HG03097 (cell line): ENCODE data around the gene CTNND2.

Source experiments
- ATAC-seq: cut with Tn5 transposase; IDR thresholded peaks from one replicate; pipeline ENCODE4 v1.9.1; 2021; ENCODE audit not compliant: unreplicated experiment, low FRiP score

Gene CTNND2

GRCh38 chr5:11293523-11293922 lies 610.7 kb downstream of the CTNND2 start:
- ATAC-seq = no peak

DNA sequence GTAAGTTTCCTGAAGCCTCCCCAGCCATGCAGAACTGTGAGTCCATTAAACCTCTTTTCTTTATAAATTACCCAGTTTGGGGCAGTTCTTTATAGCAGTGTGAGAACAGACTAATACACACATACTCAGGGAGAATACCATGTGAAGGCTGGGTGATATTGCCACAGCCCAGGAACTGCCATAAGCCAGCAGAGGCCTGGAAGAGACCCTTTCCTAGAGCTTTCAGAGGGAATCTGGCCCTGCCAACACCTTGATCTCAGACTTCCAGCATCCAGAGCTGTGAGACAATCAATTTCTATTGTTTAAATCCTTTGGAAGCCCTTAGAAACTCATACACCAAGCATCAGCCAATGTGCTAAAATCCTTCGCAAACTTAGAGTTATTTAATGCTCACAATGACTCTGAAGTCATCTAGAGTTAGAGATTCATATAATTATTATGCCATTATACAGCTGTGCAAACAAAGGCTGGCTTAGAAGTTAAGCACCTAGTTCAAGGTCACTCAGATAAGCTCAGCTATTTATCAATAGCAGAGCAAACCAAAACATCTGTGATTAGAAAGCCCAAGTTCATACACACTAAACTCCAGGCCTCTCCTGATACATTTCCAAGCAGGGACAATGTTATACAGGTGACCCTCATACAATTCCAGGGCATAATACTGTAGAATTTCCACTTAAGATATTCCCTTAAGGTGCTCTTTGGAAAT lies 611.4 kb downstream of the CTNND2 start:
- ATAC-seq = no peak

DNA sequence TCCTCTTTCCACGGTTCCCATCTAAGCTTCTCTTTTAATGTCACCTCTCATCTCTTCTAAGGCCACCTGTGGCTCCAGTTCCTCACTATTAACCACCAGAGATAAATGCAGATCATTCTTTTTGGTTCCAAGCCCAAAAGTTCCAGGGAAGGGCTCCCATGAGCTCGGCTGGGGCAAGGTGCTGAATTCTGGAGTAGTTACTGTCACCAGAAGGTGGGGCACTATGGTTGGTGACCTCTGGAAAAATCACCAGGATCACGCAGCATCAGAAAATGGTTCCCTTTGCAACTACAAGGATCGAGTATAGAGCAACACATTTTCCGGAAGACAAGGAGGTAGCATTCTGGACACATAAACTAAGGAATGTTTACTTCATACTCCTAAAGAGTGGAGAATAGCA lies 614.5 kb downstream of the CTNND2 start:
- no peak for ATAC-seq

DNA sequence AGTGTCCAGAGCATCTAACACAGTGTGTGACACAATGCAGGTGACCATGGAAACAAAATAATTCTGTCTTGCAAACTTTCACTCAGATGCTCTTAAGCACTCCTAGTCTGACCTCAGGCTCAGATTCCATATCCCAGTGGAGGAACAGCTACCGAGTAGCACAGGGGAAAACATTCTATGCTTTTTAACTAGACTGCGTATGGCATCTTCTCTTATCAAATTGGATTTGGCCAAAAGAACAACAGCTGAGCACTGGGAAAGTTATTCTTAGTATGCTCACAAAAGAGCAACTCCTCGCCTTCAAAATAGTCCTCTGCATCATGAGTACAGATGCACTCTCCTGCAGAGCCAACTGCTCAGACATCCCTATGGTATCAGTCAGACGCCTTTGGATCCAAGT lies 615.0 kb downstream of the CTNND2 start:
- no peak for ATAC-seq

DNA sequence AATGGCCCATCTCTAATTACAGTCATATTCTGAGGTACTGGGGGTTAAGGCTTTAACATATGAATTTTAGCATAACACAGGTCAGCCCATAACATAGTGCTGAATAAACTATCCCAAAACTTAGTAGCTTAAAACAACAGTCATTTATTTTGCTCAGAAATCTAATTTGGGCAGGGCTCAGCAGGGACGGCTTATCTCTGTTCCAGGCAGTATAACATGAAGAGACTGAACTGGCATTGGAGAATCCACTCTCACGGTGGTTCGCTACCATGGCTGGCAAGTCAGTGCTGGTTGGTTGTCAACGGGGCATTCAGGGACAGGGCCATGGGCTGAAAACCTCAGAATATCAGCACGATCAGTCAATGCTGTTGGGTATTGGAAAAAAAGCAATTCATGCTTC lies 622.4 kb downstream of the CTNND2 start:
- no peak for ATAC-seq

DNA sequence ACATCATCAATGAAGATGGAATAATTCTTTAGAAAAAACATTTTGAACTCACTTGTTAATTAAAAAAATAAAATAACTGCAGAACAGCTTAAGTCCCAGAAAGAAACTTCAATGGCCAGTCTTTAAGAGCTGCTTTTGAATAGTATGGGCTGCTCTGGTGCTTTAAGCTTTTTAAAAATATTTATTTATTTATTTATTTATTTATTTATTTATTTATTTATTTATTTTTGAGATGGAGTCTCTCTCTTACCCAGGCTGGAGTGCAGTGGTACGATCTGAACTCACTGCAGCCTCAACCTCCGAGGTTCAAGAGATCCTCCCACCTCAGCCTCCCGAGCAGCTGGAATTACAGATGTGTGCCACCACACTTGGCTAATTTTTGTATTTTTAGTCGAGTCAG lies 626.9 kb downstream of the CTNND2 start:
- ATAC-seq = no peak

DNA sequence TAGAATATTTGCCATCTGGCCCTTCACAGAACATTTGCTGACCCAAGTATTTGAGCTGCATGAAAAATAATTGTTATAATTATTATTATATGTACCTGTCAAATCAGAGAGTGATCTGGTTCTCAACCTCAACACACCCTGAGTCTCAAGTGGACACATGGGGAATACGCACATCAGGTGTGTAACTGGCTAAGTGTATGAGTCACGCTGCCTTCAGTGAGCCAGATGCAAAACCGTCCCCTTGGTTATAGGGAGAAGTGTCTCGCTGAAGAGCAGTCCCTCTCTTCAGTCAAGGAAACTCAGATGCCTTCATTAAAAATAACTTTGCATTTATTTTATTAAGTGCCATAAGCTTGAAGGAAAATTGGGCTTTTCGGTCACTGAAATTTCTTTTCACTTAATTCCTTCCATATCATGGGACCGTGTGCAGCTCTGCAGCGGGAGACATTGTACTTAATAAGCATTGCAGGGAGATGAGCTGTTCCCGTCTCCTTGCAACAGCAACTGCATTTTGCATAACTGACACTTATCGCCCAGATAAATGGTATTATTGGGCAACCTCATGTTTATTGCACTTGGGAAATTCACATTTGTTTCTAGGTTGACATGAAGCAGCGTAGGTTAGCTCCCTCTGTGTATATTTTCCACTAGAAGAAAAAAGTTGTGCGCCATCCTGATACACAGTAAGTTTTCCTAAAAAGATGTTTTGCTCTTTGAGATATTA lies 630.9 kb downstream of the CTNND2 start:
- ATAC-seq = no peak

DNA sequence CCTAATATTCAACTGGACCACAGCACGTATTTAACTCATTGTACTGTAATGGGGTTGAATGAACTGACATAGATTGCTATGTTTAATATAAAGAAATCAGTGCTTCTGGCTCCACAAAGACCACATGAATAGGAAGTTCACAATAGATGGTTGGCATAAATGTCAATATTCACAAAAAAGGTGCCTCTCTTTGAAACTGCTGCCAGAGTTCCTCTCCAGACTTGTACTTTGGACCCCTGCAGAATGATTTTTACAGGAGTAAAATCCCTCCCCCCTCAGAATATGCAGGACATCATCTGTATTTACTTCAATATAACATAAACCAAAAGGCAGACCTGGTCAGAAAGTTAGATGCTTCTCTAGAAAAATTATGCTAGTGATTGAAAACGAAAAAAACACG lies 634.7 kb downstream of the CTNND2 start:
- ATAC-seq = no peak

DNA sequence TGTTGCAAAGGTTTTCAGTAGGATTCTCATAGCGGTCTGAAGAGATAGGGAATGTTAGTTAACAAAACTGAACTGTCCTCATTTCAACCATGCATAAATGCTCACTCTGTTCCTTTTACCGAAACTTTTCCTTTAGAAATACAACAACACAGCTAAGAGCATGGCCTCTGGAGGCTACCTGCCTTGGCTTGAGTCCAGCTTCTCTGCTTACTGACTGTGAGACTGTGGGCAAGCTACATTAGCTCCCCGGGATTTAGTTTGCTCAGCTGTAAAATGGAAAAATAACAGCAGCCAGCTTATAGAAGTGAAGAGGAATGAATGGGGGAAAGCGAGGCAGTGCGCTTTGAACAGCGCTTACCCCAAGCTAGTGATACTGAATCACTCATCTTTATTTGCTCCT lies 635.4 kb downstream of the CTNND2 start:
- no peak for ATAC-seq

DNA sequence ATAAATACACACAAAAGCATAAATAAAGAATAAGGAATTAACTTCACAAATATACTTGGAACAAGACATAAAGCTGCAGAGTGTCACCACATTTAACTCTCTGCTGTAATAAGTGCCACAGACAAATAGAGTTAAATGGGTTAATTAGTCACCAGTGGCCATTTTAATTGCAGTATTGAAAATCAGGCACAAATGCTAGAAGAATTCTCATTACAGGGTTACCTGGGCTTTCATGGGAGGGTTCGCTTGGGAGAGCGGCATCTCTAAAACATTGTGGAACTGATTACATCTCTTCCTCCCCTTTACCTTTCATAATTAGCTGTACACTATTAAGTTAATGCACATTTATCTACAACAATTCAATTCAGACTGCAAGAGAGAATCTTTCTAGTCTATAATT lies 637.9 kb downstream of the CTNND2 start:
- no peak for ATAC-seq

GRCh38 chr5:11261241-11261640 lies 643.0 kb downstream of the CTNND2 start:
- ATAC-seq = no peak

GRCh38 chr5:11258001-11258400 lies 646.2 kb downstream of the CTNND2 start:
- ATAC-seq = no peak

DNA sequence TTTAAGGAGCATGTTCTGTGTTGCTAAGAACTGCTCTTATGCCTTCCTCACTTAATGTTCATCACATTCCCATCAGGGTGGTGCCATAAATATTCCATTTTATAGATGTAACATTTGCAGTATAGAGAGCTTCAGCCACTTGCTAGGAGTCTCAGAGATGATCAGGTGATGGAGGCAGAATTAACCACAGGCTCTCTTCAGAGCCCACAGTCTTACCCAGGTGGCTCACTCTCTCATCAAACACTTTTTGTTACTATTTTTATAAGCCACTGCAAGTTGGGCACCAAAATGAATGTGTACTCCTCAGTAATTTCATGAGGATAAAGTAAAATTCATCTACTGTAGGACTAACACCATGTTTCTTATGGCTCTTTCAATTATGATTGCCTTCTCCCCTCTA lies 651.7 kb downstream of the CTNND2 start:
- no peak for ATAC-seq

DNA sequence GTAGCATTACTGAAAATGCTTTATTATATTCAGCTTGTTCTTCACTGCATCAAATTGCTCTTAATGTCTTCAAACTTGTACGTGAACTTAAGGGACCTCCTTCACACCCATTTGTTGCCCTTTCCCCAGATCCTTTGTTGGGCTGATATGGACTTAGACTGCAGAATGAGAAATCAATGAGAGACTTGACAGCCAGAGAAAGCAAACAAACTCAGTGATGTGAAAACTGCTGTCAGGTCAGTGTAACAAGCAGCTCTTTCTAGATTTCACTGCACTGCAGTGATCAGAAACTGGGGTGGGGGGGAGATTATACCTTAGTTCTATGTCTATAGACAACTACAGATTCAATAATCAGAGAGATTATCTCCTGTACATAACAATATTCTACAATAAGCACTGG lies 652.2 kb downstream of the CTNND2 start:
- ATAC-seq = no peak

- ATAC-seq = no peak
Measured at GRCh38 chr5:11251247-11251646, 653.0 kb downstream of the CTNND2 start.

DNA sequence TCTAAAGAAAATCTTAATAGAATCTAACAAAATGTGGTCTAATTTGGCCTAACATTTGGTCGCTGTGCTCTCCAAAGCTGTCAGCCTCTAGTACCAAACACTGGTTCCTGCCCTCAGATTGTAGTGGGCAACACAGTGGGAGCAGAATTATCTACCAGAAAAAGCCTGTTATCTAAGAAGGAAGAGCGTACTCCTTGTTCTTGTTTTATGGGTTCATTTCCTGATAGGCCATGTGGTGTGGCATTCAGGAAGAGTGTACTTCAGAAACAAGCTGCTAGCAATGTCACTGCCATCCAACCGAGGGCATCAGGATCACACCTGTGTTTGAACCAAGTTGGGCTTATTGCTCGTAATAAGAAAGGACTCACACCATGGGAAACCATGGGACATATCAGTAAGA lies 655.3 kb downstream of the CTNND2 start:
- no peak for ATAC-seq

DNA sequence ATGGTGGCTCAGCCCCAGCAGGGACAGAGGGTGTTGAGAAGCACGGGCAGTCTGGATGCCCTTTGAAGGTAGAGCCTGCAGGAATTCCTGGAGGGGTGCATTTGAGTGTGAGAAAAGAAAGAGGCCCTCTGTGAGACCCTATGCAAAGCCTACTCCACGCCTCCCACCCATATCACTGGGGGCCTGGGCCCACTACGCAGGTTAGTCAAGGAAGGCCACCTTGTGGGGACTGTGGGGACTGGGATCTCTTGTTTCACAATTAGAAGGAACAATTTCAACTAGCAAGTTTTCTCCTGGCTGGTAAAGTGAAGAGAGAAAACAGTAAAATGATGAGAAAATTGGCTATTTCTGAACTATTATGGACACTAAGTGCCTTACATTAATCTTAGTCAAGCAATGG lies 657.0 kb downstream of the CTNND2 start:
- no peak for ATAC-seq

DNA sequence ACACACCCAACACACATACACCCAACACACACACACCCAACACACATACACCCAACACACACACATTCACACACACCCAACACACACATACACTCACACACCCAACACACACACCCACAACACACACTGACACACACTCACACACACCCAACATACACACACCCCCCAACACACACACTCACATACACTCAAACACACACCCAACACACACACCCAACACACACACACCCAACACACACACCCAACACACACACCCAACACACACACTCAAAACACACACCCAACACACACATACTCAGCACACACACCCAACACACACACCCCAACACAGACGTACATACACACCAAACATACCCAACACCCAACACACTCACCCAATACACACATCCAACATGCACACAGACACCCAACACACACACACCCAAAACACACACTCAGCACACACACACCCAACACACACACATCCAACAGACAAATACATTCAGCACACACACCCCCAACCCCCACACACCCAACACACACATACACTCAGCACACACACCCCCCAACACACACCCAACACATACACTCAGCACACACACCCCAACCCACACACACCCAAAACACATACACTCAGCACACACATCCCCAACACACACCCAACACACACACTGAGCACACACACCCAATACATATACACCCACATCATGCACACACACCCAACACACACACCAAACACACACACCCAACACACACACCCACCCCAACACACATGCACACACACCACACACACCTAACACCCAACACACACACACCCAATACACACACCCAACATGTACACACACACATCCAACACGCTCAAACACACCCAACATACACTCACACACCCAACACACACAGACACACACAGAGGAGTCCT lies 663.7 kb downstream of the CTNND2 start:
- no peak for ATAC-seq

GRCh38 chr5:11239261-11240015 lies 664.8 kb downstream of the CTNND2 start:
- ATAC-seq = no peak

- ATAC-seq = no peak
Measured at GRCh38 chr5:11234501-11234911, 669.7 kb downstream of the CTNND2 start.

DNA sequence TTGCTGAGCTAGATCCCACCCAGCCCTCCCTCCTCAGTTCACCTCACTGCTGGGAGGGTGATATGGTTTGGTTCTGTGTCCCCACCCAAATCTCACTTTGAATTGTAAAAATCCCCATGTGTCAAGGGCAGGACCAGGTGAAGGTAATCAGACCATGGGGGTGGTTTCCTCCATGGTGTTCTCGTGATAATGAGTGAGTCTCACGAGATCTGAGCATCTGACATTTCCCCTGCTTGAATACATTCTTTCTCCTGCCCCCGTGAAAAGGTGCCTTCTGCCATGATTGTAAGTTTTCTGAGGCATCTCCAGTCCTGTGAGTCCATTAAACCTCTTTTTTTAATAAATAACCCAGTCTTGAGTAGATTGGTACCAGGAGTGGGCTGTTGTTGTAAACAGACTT lies 673.4 kb downstream of the CTNND2 start:
- ATAC-seq = no peak
